Tibial artery (tissue), 4 donors: ENCODE data around the gene ZRANB3.

Source experiments
- DNase-seq, 2 donors: peaks; one replicate each; pipeline ENCODE4 v3.0.0-alpha.2; 2019
- H3K27ac ChIP-seq, 2 donors: fragments of 200-600 bp; sonication (generic) in 1 of 2; 1 replicate in 1 of 2; 2 replicates in 1 of 2; pipeline ENCODE4 v1.5.1; 2018 to 2019; ENCODE audit warnings: mild to moderate bottlenecking in 1 of 2
- H3K27me3 ChIP-seq, 2 donors: fragments of 200-600 bp; sonication (generic) in 1 of 2; one replicate each; pipeline versions ENCODE4 v1.5.1 to v1.6.0; 2016 to 2019
- H3K36me3 ChIP-seq, 3 donors: fragments of 200-600 bp; sonication (generic) in 2 of 3; one replicate each; pipeline ENCODE4 v1.5.1; 2016 to 2019; ENCODE audit warnings: mild to moderate bottlenecking in 2 of 3
- H3K4me1 ChIP-seq, 4 donors: fragments of 200-600 bp; sonication (generic) in 2 of 4; 1 replicate in 3 of 4; 2 replicates in 1 of 4; pipeline ENCODE4 v1.5.1; 2016 to 2019
- H3K4me3 ChIP-seq, 2 donors: fragments of 200-600 bp; sonication (generic) in 1 of 2; 1 replicate in 1 of 2; 2 replicates in 1 of 2; pipeline ENCODE4 v1.5.1; 2018 to 2019; ENCODE audit warnings: mild to moderate bottlenecking in 2 of 2
- H3K9me3 ChIP-seq, 3 donors: fragments of 200-600 bp; sonication (generic) in 1 of 3; one replicate each; pipeline ENCODE4 v1.5.1; 2016 to 2019
- CTCF ChIP-seq, 2 experiments: fragments of 200-600 bp in 1 of 2; fragments of 450-650 bp in 1 of 2; IDR thresholded peaks; one replicate each; pipeline ENCODE4 v1.5.1; 2017 to 2019; ENCODE audit warnings: antibody characterized with exemption in 2 of 2, mild to moderate bottlenecking in 1 of 2, moderate library complexity in 1 of 2
- intact Hi-C: fragments of 100-400 bp; cut with DNase I; formaldehyde crosslinking; loops from one replicate; pipeline ENCODE4 v1.15.0; 2023; ENCODE audit warnings: low total_unique reads

The ZRANB3 gene

GRCh38 chr2:135186054-135186453 lies 345.0 kb downstream of the ZRANB3 start:
- intact Hi-C loops: no loop called here
- Histone ChIP-seq H3K27ac (no peak overlapping the region), H3K36me3 (no peaks in the 10 kb centered on the region), H3K9me3 (peaks cover 0 to 15% (median 4%) of the 10 kb centered on the region in 3 donors), H3K4me1 (no peaks in the 10 kb centered on the region), H3K4me3 (no peak overlapping the region), H3K27me3 (no peaks in the 10 kb centered on the region)
- no peak for TF ChIP-seq CTCF (IDR thresholded peaks at IDR 0.05)
- no peak for DNase-seq

- intact Hi-C loops: no loop called here
- Histone ChIP-seq H3K27me3 (no peaks in the 10 kb centered on the region), H3K27ac (no peak overlapping the region), H3K9me3 (no peaks in the 10 kb centered on the region), H3K36me3 (peaks cover 0 to 3% (median 0%) of the 10 kb centered on the region in 3 donors), H3K4me3 (no peak overlapping the region), H3K4me1 (no peaks in the 10 kb centered on the region)
- no peak for TF ChIP-seq CTCF (IDR thresholded peaks at IDR 0.05)
- DNase-seq: no peak
Measured at GRCh38 chr2:135183822-135184221, 347.2 kb downstream of the ZRANB3 start.

GRCh38 chr2:135182601-135183000 lies 348.4 kb downstream of the ZRANB3 start:
- no peak overlapping the region for H3K27ac ChIP-seq
- H3K36me3 ChIP-seq: peaks cover 1 to 4% (median 3%) of the 10 kb centered on the region in 3 donors
- no peak for DNase-seq
- no peak for TF ChIP-seq CTCF (IDR thresholded peaks at IDR 0.05)
- H3K27me3 ChIP-seq: no peaks in the 10 kb centered on the region
- no peak overlapping the region for H3K4me3 ChIP-seq
- intact Hi-C loops: no loop called here
- H3K9me3 ChIP-seq: no peaks in the 10 kb centered on the region
- no peaks in the 10 kb centered on the region for H3K4me1 ChIP-seq

GRCh38 chr2:135182190-135182589 lies 348.8 kb downstream of the ZRANB3 start:
- Histone ChIP-seq H3K4me1 (no peaks in the 10 kb centered on the region), H3K9me3 (peaks cover 0 to 4% (median 0%) of the 10 kb centered on the region in 3 donors), H3K27me3 (no peaks in the 10 kb centered on the region), H3K36me3 (peaks cover 5 to 8% (median 7%) of the 10 kb centered on the region in 3 donors), H3K27ac (no peak overlapping the region), H3K4me3 (no peak overlapping the region)
- intact Hi-C loops: no loop called here
- TF ChIP-seq CTCF (IDR thresholded peaks at IDR 0.05): no peak
- DNase-seq: no peak

- intact Hi-C loops: no loop called here
- H3K27ac ChIP-seq: no peak overlapping the region
Measured at GRCh38 chr2:135179689-135180088, 351.3 kb downstream of the ZRANB3 start.

More at GRCh38 chr2:135179689-135180088, 351.3 kb downstream of the ZRANB3 start:
- Histone ChIP-seq H3K4me3 (no peak overlapping the region), H3K4me1 (no peaks in the 10 kb centered on the region), H3K27me3 (no peaks in the 10 kb centered on the region), H3K36me3 (peaks cover 21 to 26% (median 22%) of the 10 kb centered on the region in 3 donors), H3K9me3 (peaks cover 0 to 7% (median 0%) of the 10 kb centered on the region in 3 donors)
- TF ChIP-seq CTCF (IDR thresholded peaks at IDR 0.05): no peak
- DNase-seq: no peak
